Ishikawa (cell line): ENCODE measurements around the gene CRYBA2.

ENCODE experiments used
- CEBPB ChIP-seq: IDR thresholded peaks from 2 replicates; pipeline ENCODE4 v1.6.1; 2012
- CREB1 ChIP-seq: IDR thresholded peaks from 2 replicates; pipeline ENCODE4 v1.6.1; 2012; ENCODE audit warnings: low read depth
- EGR1 ChIP-seq: IDR thresholded peaks from 2 replicates; pipeline ENCODE4 v1.6.1; 2012
- EP300 ChIP-seq: IDR thresholded peaks from 2 replicates; pipeline ENCODE4 v1.6.1; 2012; ENCODE audit warnings: borderline replicate concordance
- FOXM1 ChIP-seq: IDR thresholded peaks from 2 replicates; pipeline ENCODE4 v1.6.1; 2012; ENCODE audit warnings: low read depth, borderline replicate concordance
- NFIC ChIP-seq: IDR thresholded peaks from 2 replicates; pipeline ENCODE4 v1.6.1; 2012
- RAD21 ChIP-seq: IDR thresholded peaks from 2 replicates; pipeline ENCODE4 v1.6.1; 2012; ENCODE audit warnings: low read depth
- TAF1 ChIP-seq: IDR thresholded peaks from 2 replicates; pipeline ENCODE4 v1.6.1; 2012; ENCODE audit warnings: low read depth, mild to moderate bottlenecking
- TCF12 ChIP-seq: IDR thresholded peaks from 2 replicates; pipeline ENCODE4 v1.6.1; 2012; ENCODE audit warnings: low read depth
- TEAD4 ChIP-seq: IDR thresholded peaks from 2 replicates; pipeline ENCODE4 v1.6.1; 2012
- YY1 ChIP-seq: IDR thresholded peaks from 2 replicates; pipeline ENCODE4 v1.6.1; 2012; ENCODE audit warnings: low read depth
- ZBTB7A ChIP-seq: IDR thresholded peaks from 2 replicates; pipeline ENCODE4 v1.6.1; 2012; ENCODE audit warnings: low read depth
- TF ChIP-seq, protein P1 (sequence below): IDR thresholded peaks from 2 replicates; pipeline ENCODE4 v1.6.1; 2012
- TF ChIP-seq, protein P2 (sequence below): IDR thresholded peaks from 2 replicates; pipeline ENCODE4 v1.6.1; 2012
- TF ChIP-seq, protein P3 (sequence below): IDR thresholded peaks from 2 replicates; pipeline ENCODE4 v1.6.1; 2012; ENCODE audit warnings: low read depth, mild to moderate bottlenecking

The CRYBA2 gene, protein sequence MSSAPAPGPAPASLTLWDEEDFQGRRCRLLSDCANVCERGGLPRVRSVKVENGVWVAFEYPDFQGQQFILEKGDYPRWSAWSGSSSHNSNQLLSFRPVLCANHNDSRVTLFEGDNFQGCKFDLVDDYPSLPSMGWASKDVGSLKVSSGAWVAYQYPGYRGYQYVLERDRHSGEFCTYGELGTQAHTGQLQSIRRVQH

DNA sequence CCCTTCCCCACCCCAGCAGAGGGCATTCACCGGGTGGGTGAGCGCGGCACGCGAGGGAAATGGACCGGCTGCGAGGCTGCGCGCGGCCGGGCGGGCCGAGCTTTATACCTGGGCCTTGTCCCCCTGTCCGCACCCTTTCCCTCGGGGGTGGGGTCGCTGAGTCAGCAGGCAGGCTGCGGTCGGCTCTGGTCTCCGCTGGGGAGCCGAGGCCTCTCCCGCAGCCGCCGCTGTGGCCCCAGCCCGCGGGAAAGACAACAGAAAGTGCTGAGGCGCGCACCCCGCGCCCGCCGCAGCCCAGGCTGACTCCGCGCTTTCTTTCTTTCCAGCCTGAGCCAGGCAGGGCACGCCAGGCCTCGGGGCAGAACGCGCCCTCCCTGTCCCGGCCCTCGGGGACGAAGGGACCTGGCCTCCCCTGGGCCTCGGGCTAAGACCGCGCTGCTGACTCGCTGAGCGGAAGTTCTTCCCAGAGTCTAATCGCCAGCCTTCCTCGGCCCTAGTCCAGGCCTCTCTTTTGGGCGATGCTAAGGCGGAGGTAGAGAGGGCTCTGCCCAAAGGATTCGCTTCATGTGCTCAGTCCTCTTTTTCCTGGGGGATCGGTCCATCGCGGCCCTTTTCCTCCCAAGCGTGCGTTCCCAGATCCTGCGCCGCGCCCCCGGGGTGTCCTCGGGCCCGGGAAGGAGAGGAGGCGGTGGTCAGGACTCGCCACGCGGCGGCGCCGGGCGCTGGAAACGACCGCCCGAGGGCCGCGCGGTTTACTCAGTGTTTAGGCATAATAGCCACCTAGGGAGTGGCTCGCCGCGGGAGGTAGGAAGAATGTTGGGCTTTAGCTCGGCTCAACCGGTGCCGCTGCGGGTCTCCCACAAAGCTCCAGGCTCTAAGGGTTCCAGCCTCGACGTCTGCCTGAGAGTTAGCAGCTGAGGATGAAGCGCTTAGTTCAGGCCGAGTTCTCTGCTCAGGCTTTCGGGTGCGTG lies at the start of gene CRYBA2:
Gene CRYBA2 (minus strand): TSS at position 78 of the 971 bp plus-strand sequence. CDS start 246 bp downstream, outside the sequence.
- TF ChIP-seq TEAD4 (no peak), TAF1 (no peak), CREB1 (no peak), CEBPB (no peak), EGR1 (no peak)
- TF ChIP-seq, protein P1, sequence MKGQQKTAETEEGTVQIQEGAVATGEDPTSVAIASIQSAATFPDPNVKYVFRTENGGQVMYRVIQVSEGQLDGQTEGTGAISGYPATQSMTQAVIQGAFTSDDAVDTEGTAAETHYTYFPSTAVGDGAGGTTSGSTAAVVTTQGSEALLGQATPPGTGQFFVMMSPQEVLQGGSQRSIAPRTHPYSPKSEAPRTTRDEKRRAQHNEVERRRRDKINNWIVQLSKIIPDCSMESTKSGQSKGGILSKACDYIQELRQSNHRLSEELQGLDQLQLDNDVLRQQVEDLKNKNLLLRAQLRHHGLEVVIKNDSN = no peak
- TF ChIP-seq, protein P2, sequence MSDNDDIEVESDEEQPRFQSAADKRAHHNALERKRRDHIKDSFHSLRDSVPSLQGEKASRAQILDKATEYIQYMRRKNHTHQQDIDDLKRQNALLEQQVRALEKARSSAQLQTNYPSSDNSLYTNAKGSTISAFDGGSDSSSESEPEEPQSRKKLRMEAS = no peak

DNA sequence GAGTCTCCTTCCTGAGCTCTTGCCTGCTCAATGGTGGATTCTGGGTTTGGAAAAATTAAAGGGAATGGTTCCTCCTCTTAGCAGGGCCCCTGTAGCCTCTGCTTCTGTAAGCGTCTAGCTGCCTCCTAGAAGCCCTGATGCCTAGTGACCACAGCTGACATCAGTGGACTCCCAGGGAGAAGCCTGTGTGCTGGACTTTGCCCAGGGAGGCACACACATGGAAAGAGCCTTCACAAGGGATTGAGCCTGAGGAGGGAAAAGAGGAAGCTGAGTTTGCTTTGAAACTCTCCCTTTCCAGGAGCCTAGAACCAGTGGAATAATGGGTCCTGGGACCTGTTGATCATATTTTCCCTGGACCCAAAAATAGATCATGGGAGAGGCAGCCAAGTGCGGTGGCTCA lies 49.5 kb upstream of the CRYBA2 start:
- TF ChIP-seq EP300 = no peak
- TF ChIP-seq TCF12 = no peak
- no peak for TF ChIP-seq RAD21
- TF ChIP-seq, protein P3, sequence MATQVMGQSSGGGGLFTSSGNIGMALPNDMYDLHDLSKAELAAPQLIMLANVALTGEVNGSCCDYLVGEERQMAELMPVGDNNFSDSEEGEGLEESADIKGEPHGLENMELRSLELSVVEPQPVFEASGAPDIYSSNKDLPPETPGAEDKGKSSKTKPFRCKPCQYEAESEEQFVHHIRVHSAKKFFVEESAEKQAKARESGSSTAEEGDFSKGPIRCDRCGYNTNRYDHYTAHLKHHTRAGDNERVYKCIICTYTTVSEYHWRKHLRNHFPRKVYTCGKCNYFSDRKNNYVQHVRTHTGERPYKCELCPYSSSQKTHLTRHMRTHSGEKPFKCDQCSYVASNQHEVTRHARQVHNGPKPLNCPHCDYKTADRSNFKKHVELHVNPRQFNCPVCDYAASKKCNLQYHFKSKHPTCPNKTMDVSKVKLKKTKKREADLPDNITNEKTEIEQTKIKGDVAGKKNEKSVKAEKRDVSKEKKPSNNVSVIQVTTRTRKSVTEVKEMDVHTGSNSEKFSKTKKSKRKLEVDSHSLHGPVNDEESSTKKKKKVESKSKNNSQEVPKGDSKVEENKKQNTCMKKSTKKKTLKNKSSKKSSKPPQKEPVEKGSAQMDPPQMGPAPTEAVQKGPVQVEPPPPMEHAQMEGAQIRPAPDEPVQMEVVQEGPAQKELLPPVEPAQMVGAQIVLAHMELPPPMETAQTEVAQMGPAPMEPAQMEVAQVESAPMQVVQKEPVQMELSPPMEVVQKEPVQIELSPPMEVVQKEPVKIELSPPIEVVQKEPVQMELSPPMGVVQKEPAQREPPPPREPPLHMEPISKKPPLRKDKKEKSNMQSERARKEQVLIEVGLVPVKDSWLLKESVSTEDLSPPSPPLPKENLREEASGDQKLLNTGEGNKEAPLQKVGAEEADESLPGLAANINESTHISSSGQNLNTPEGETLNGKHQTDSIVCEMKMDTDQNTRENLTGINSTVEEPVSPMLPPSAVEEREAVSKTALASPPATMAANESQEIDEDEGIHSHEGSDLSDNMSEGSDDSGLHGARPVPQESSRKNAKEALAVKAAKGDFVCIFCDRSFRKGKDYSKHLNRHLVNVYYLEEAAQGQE = no peak
- no peak for TF ChIP-seq CREB1
- TF ChIP-seq, protein P2 = no peak
- TF ChIP-seq NFIC = no peak
- no peak for TF ChIP-seq EGR1
- TF ChIP-seq TEAD4 = no peak
- no peak for TF ChIP-seq ZBTB7A
- TF ChIP-seq CEBPB = no peak
- no peak for TF ChIP-seq TAF1
- no peak for TF ChIP-seq YY1
- TF ChIP-seq, protein P1 = no peak
- no peak for TF ChIP-seq FOXM1

DNA sequence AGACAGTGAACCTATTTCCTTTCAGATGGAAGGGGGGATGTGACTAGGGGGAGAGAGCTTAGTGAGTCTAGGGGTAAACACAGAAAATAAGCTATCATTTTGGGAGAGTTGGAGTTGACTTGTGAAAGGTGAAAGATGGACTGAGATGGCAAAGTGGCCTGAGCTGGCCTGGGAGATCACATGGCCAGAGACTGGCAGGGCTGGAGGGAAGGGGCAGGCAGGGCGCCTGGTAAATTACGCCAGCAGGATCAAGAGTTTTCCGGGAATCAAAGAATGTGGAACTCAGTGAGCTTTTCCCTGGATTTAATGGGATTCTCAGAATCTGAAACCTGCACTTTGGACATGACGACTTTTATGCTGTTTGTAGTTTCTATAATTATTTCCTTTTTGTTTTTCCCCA lies 48.9 kb upstream of the CRYBA2 start:
- TF ChIP-seq, protein P1 = no peak

DNA sequence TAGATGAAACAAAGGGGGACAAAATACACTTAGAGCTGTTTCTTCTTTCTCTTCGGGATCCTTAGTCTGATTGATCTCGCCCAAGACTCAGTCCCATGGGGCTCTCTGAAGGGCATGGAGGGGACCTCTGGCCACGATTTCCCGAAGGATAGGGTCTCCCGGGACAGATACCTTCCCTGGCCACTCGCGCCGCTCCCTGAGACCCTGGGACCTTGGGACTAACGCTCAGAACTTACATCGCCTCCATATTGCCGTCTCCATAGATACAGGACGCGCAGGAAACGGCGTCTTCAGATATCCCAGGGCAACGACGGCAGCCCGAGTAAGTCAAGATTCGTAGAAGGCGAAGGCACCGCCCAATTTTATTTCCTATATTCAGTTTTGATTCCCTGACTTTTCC lies 48.0 kb upstream of the CRYBA2 start, which contains the start of gene CFAP65:
Gene CFAP65 (minus strand): TSS at position 265 of the 400 bp plus-strand sequence. CDS start 2,468 bp downstream, outside the sequence.
- TF ChIP-seq RAD21 (no peak), CEBPB (no peak), YY1 (peak; percentile 83), FOXM1 (no peak)
- TF ChIP-seq, protein P1 = no peak

DNA sequence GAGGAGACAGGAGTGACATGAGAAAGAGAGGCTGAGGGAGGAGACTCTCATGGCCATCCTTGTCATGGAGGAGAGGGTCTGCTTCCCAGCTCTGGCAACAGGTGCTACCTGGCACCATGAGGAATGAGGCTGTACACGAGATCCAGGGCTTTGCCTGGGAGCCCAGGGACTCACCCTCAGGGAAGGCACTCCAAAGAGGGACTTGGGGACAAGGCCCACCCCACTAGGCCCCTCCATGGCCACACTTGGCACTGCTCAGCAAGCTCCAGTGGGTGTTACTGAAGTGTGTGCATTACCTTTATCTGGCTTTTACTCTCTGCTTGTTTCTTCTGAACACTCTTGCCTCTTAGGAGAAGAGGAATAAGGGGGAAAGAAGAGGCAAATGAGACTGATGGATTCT lies 45.4 kb upstream of the CRYBA2 start:
- no peak for TF ChIP-seq FOXM1
- no peak for TF ChIP-seq TAF1
- TF ChIP-seq, protein P2 = no peak
- TF ChIP-seq ZBTB7A = no peak
- TF ChIP-seq RAD21 = no peak
- no peak for TF ChIP-seq EGR1
- TF ChIP-seq TEAD4 = no peak
- TF ChIP-seq, protein P1 = no peak
- TF ChIP-seq, protein P3 = no peak
- TF ChIP-seq YY1 = no peak
- TF ChIP-seq NFIC = no peak
- no peak for TF ChIP-seq TCF12
- no peak for TF ChIP-seq EP300
- TF ChIP-seq CEBPB = no peak
- no peak for TF ChIP-seq CREB1
